HepG2 (cell line): ENCODE data around the gene TNKS1BP1. TPM values are rescaled to one million over a fixed set of nuclear protein-coding genes. Genes with fewer than 3 reads are reported as not detected.

ENCODE experiments used
- ATAC-seq: fragments of 200-7000 bp; cut with Tn5 transposase; 3 replicates; pipeline ENCODE4 v1.9.1; 2020; ENCODE audit warnings: mild to moderate bottlenecking, moderate library complexity
- BruUV-seq: library from RNA; stranded (reverse); fragments of 400-500 nt; replicated peaks from 2 replicates; lab custom pipeline; 2021; lab: Mats Ljungman, UMichigan
- CTCF ChIA-PET: fragments of 300-600 bp; formaldehyde crosslinking; extraction: SDS; loops from one replicate; lab custom pipeline; 2021; ENCODE audit warnings: low total read pairs, inconsistent platforms, low intra/inter-chr PET ratio; lab: Yijun Ruan, JAX
- POLR2A ChIA-PET: fragments of 350-600 bp; sonication (Branson Sonifier 250); formaldehyde crosslinking; loops from one replicate; lab custom pipeline; 2020; ENCODE audit warnings: antibody characterized with exemption, inconsistent platforms; lab: Yijun Ruan, JAX
- DNase-seq: peaks from one replicate; pipeline ENCODE4 v3.0.0-alpha.2; 2015; ENCODE audit warnings: low spot score
- FAIRE-seq: peaks from 3 replicates; lab custom pipeline; 2011; peaks lifted over from hg19 to GRCh38; lab: Jason Lieb, UNC
- H2AFZ ChIP-seq: one replicate; pipeline ENCODE4 v1.6.1; 2011; ENCODE audit warnings: low read length, inconsistent platforms
- H3K27ac ChIP-seq: fragments of 300-600 bp; 3 replicates; pipeline ENCODE4 v1.8.0; 2011; ENCODE audit warnings: mixed run types, mild to moderate bottlenecking, mixed read lengths, low read length, inconsistent platforms; ENCODE audit not compliant: insufficient read depth; ENCODE audit errors: extremely low read length
- H3K27me3 ChIP-seq, 2 experiments: fragments of 200-600 bp in 1 of 2; 2 replicates in 1 of 2; 3 replicates in 1 of 2; pipeline versions ENCODE4 v1.6.0 to v1.8.0; 2011; ENCODE audit warnings: low read length in 2 of 2, mild to moderate bottlenecking in 2 of 2, moderate library complexity in 2 of 2, inconsistent platforms in 1 of 2; ENCODE audit not compliant: insufficient read depth in 2 of 2, control insufficient read depth in 1 of 2
- H3K36me3 ChIP-seq, 2 experiments: fragments of 200-600 bp in 1 of 2; replicated peaks in 1 of 2; 2 replicates in 1 of 2; 3 replicates in 1 of 2; pipeline versions ENCODE4 v1.5.1 to v1.8.0; 2011; ENCODE audit warnings: low read length in 2 of 2, inconsistent platforms in 1 of 2; ENCODE audit not compliant: insufficient read depth in 2 of 2, control insufficient read depth in 1 of 2
- H3K4me1 ChIP-seq: 2 replicates; pipeline ENCODE4 v1.5.1; 2012; ENCODE audit warnings: low read length, inconsistent platforms; ENCODE audit not compliant: insufficient read depth
- H3K4me2 ChIP-seq: 2 replicates; pipeline ENCODE4 v1.6.0; 2011; ENCODE audit warnings: low read depth, low read length, inconsistent platforms
- H3K4me3 ChIP-seq, 3 experiments: fragments of 200-600 bp in 1 of 3; sonication (generic), shearing (Covaris generic) in 1 of 3; replicated peaks in 1 of 3; 2 replicates each; pipeline ENCODE4 v1.5.1; 2011 to 2016; ENCODE audit warnings: low read length in 3 of 3, inconsistent platforms in 2 of 3, low read depth in 2 of 3, mild to moderate bottlenecking in 2 of 3, control low read depth in 1 of 3, mixed read lengths in 1 of 3; ENCODE audit not compliant: insufficient read depth in 1 of 3
- H3K79me2 ChIP-seq: one replicate; pipeline ENCODE4 v1.6.1; 2011; ENCODE audit warnings: low read length, inconsistent platforms; ENCODE audit not compliant: insufficient read depth
- H3K9ac ChIP-seq: 2 replicates; pipeline ENCODE4 v1.6.0; 2011; ENCODE audit warnings: mild to moderate bottlenecking, low read depth, low read length, inconsistent platforms; ENCODE audit not compliant: insufficient read depth
- H3K9me3 ChIP-seq: 2 replicates; pipeline ENCODE4 v1.5.1; 2012; ENCODE audit warnings: mild to moderate bottlenecking, low read length
- H4K20me1 ChIP-seq: 2 replicates; pipeline ENCODE4 v1.6.0; 2011; ENCODE audit warnings: inconsistent platforms, mild to moderate bottlenecking, low read length, moderate library complexity; ENCODE audit not compliant: insufficient read depth
- CCAR2 ChIP-seq: fragments of 200-400 bp; formaldehyde crosslinking; optimal IDR thresholded peaks from 2 replicates; pipeline ENCODE3; 2018; ENCODE audit warnings: low read depth, mild to moderate bottlenecking, low read length, moderate library complexity
- IRF9 ChIP-seq: sonication (generic); formaldehyde crosslinking; IDR thresholded peaks from 2 replicates; pipeline ENCODE4 v1.8.0; 2022; ENCODE audit warnings: missing genetic modification reagents, mild to moderate bottlenecking, borderline replicate concordance
- ISL2 ChIP-seq: sonication (generic); formaldehyde crosslinking; IDR thresholded peaks from 2 replicates; pipeline ENCODE4 v1.5.0; 2020; ENCODE audit warnings: missing genetic modification reagents
- JUN ChIP-seq: sonication (generic); formaldehyde crosslinking; IDR thresholded peaks from 2 replicates; pipeline ENCODE4 v1.4.0; 2020; ENCODE audit warnings: mild to moderate bottlenecking, missing genetic modification reagents
- NFE2 ChIP-seq: sonication (generic); formaldehyde crosslinking; IDR thresholded peaks from 2 replicates; pipeline ENCODE4 v1.4.0; 2020; ENCODE audit warnings: missing genetic modification reagents
- SMYD3 ChIP-seq: sonication (generic); formaldehyde crosslinking; IDR thresholded peaks from 2 replicates; pipeline ENCODE4 v1.8.1; 2023; ENCODE audit warnings: mild to moderate bottlenecking, missing genetic modification reagents
- TBX2 ChIP-seq: sonication (generic); formaldehyde crosslinking; IDR thresholded peaks from 2 replicates; pipeline ENCODE4 v1.5.0; 2020; ENCODE audit warnings: missing genetic modification reagents, mild to moderate bottlenecking, borderline replicate concordance
- TBX3 ChIP-seq: fragments of 450-650 bp; IDR thresholded peaks from 2 replicates; pipeline ENCODE4 v1.6.1; 2017; ENCODE audit warnings: antibody characterized with exemption, mild to moderate bottlenecking, inconsistent platforms, borderline replicate concordance
- TRIM22 ChIP-seq: fragments of 450-650 bp; IDR thresholded peaks from 2 replicates; pipeline ENCODE4 v1.6.1; 2017
- WGBS: methylation state at CpG from one replicate; pipeline ENCODE4 v1.1.6; 2017; ENCODE audit warnings: low lambda C conversion rate; 5-methylcytosine and 5-hydroxymethylcytosine counted together
- in situ Hi-C: cut with HindIII; loops from 2 replicates; pipeline ENCODE4 v1.10.0; 2017; ENCODE audit warnings: low pct_unique_long_range_greater_than_20kb; ENCODE audit not compliant: extremely low pct_ligation_motif_present
- intact Hi-C: fragments of 100-400 bp; cut with micrococcal nuclease; formaldehyde crosslinking; loops from one replicate; pipeline ENCODE4 v1.10.0; 2022; ENCODE audit not compliant: unreplicated experiment
- polyA plus RNA-seq, 8 experiments: library from polyadenylated mRNA; depleted of rRNA in 3 of 8; stranded (reverse) in 7 of 8; unstranded in 1 of 8; fragments of >200 nt; fragmentation: Illumina TruSeq in 4 of 8; extraction: Trizol in 4 of 8; gene quantifications; 2 replicates each; pipeline versions ENCODE4 v1.2.1 to v1.2.3, GENCODE V29; 2011 to 2016; ENCODE audit warnings: low read depth in 4 of 8, missing spikeins in 1 of 8, mixed read lengths in 1 of 8; ENCODE audit not compliant: insufficient read depth in 1 of 8
- total RNA-seq, 5 experiments: library from RNA; depleted of rRNA; stranded (reverse); fragments of >200 nt; fragmentation: Illumina TruSeq; extraction: Trizol; gene quantifications; 2 replicates each; pipeline ENCODE4 v1.2.3, GENCODE V29; 2016; ENCODE audit warnings: low read depth in 1 of 5
- TF ChIP-seq, protein P1 (sequence below): sonication (generic); formaldehyde crosslinking; IDR thresholded peaks from 2 replicates; pipeline ENCODE4 v1.5.0; 2020; ENCODE audit warnings: mild to moderate bottlenecking, missing genetic modification reagents
- TF ChIP-seq, protein P2 (sequence below): sonication (generic); formaldehyde crosslinking; IDR thresholded peaks from 2 replicates; pipeline ENCODE4 v1.5.1; 2020; ENCODE audit warnings: missing genetic modification reagents, mild to moderate bottlenecking, borderline replicate concordance
- TF ChIP-seq, protein P3 (sequence below): sonication (generic); formaldehyde crosslinking; IDR thresholded peaks from 2 replicates; pipeline ENCODE4 v1.8.0; 2022; ENCODE audit warnings: mild to moderate bottlenecking, missing genetic modification reagents, borderline replicate concordance

Gene TNKS1BP1
- total and polyA plus RNA-seq, 2 of the 13 experiments (the other 11 are each of a cell fraction or from before 2014, with no cell fraction given) = 13.7 to 15.0 TPM

DNA sequence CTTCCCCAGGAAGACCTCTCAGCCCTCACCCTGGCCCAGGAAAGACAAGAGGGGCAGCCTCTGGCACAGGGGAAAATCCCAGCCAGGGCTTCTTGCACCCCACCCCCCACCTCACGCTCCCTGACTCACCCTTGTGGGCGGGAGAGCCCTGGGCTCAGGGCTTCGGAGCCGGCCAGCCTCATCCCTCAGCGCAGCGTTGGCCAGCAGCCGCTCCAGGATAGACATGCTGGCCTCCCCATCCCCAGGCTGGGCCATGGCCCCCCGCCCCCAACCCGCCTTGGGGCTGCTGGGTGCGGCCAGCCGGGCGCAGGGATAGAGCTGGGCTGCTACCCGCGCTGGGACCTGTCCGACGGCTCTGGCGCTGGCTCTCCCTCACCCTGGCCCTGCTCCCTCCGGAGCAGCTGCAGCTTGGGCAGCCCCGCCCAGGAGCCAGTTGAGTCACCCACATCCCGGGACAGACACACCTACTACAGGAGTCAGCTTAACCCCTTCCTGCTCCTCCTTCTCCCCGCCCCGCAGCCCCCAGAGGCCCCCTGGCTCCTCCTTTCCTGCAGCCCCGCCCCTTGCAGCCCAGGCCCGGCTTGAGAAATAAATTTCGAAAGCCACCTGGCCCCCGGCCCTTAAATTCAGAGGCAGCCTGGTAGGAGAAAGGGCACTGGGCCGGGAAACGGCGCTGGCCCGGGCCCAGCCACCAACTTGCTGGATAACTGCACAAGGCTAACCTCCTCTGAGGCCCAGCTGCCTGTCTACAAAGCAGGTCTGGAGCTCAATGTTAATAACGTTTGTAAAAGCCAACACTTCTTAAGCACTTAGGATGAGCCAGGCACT lies 13.4 kb downstream of the TNKS1BP1 start (continued):
- TF ChIP-seq, protein P1, sequence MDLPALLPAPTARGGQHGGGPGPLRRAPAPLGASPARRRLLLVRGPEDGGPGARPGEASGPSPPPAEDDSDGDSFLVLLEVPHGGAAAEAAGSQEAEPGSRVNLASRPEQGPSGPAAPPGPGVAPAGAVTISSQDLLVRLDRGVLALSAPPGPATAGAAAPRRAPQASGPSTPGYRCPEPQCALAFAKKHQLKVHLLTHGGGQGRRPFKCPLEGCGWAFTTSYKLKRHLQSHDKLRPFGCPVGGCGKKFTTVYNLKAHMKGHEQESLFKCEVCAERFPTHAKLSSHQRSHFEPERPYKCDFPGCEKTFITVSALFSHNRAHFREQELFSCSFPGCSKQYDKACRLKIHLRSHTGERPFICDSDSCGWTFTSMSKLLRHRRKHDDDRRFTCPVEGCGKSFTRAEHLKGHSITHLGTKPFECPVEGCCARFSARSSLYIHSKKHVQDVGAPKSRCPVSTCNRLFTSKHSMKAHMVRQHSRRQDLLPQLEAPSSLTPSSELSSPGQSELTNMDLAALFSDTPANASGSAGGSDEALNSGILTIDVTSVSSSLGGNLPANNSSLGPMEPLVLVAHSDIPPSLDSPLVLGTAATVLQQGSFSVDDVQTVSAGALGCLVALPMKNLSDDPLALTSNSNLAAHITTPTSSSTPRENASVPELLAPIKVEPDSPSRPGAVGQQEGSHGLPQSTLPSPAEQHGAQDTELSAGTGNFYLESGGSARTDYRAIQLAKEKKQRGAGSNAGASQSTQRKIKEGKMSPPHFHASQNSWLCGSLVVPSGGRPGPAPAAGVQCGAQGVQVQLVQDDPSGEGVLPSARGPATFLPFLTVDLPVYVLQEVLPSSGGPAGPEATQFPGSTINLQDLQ (CRISPR knock-in tag) = no peak
- TF ChIP-seq JUN (CRISPR knock-in tag) (peak; percentile 51; the same call in 1 of the 2 replicates), TBX2 (CRISPR knock-in tag) (0 out of 2 replicates have a peak, but pooled peaks have one; percentile 40)

GRCh38 chr11:57310630-57311086 lies 14.1 kb downstream of the TNKS1BP1 start:
- peak; percentile 7 for ATAC-seq
- DNase-seq = peak; percentile 78
- no peaks in the 10 kb centered on the region for H3K27me3 ChIP-seq
- H3K9ac ChIP-seq = peak overlapping the region; percentile 56
- ChIA-PET CTCF (no interaction called here), POLR2A (interaction anchor here (0.7 to 3.1 kb wide), 3 partner anchors 11 to 41 kb away, joined by 3 to 38 read pairs (median 33); partner anchors contain the start of gene TNKS1BP1)
- peaks cover 11 to 16% of the 10 kb centered on the region in 2 experiments; a peak in 4 of 5 replicates for H3K36me3 ChIP-seq
- intact Hi-C loops = loop anchor here (1.0 kb wide), 1 partner anchor 15 kb away; no protein-coding TSS in a partner anchor
- no peaks in the 10 kb centered on the region for H4K20me1 ChIP-seq
- H3K9me3 ChIP-seq = no peaks in the 10 kb centered on the region
- no peak overlapping the region for H2AFZ ChIP-seq
- peak overlapping the region; percentile 84 for H3K4me2 ChIP-seq
- H3K4me1 ChIP-seq = peaks cover 71% of the 10 kb centered on the region
- FAIRE-seq = peak; percentile 36
- in situ Hi-C loops = no loop called here
- H3K27ac ChIP-seq = peak overlapping the region; percentile 48
- no peaks in the 10 kb centered on the region for H3K79me2 ChIP-seq
- H3K4me3 ChIP-seq = peak overlapping the region; percentile 45 to 73 (median 57); a peak in 5 of 6 replicates
- BruUV-seq = no TSS peak
- 40% methylated on average over 4 of the region's 6 CpGs for WGBS
- TF ChIP-seq SMYD3 (CRISPR knock-in tag) (no peak), TRIM22 (no peak), IRF9 (CRISPR knock-in tag) (no peak), ISL2 (CRISPR knock-in tag) (peak; percentile 60; the same call in 1 of the 2 replicates), CCAR2 (no peak), NFE2 (CRISPR knock-in tag) (no peak), TBX3 (no peak)
- TF ChIP-seq, protein P2, sequence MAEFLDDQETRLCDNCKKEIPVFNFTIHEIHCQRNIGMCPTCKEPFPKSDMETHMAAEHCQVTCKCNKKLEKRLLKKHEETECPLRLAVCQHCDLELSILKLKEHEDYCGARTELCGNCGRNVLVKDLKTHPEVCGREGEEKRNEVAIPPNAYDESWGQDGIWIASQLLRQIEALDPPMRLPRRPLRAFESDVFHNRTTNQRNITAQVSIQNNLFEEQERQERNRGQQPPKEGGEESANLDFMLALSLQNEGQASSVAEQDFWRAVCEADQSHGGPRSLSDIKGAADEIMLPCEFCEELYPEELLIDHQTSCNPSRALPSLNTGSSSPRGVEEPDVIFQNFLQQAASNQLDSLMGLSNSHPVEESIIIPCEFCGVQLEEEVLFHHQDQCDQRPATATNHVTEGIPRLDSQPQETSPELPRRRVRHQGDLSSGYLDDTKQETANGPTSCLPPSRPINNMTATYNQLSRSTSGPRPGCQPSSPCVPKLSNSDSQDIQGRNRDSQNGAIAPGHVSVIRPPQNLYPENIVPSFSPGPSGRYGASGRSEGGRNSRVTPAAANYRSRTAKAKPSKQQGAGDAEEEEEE (CRISPR knock-in tag) = no peak
- TF ChIP-seq, protein P3, sequence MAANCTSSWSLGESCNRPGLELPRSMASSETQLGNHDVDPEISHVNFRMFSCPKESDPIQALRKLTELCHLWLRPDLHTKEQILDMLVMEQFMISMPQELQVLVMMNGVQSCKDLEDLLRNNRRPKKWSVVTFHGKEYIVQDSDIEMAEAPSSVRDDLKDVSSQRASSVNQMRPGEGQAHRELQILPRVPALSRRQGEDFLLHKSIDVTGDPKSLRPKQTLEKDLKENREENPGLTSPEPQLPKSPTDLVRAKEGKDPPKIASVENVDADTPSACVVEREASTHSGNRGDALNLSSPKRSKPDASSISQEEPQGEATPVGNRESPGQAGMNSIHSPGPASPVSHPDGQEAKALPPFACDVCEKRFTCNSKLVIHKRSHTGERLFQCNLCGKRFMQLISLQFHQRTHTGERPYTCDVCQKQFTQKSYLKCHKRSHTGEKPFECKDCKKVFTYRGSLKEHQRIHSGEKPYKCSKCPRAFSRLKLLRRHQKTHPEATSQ (CRISPR knock-in tag) = no peak
